Stimulated activated CD4-positive, alpha-beta T cell treated with anti-CD3 and anti-CD28 coated beads, Interleukin-15, amount 100 ng/mL, for 1 hour (primary cell): ENCODE data around the gene ACRV1.

Experiments
- DNase-seq, 2 donors: peaks; one replicate each; pipeline ENCODE4 v3.0.0-alpha.2; 2020; ENCODE audit warnings: low read depth in 1 of 2, low spot score in 1 of 2

The ACRV1 gene

GRCh38 chr11:125662689-125663088, 18.0 kb downstream of the ACRV1 start:
- no peak for DNase-seq

GRCh38 chr11:125649465-125650166, 31.0 kb downstream of the ACRV1 start:
- no peak for DNase-seq

DNA sequence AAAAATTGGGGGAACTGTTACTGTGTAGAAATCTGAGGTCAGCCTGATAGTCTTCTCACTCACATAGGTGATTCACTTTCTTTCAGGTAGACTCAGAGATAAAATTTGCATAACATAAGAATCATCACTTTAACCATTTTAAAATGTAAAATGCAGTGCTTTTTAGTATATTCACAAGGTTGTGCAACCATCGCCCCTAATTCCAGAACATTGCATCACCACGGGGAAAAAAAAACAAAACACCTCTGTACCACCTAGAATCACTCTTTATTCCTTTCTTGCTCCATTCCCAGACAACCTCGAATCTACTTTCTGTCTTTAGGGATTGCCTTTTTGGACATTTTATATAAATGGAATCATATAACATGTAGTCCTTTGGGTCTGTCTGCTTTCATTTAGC, 34.8 kb downstream of the ACRV1 start:
- DNase-seq = no peak

DNA sequence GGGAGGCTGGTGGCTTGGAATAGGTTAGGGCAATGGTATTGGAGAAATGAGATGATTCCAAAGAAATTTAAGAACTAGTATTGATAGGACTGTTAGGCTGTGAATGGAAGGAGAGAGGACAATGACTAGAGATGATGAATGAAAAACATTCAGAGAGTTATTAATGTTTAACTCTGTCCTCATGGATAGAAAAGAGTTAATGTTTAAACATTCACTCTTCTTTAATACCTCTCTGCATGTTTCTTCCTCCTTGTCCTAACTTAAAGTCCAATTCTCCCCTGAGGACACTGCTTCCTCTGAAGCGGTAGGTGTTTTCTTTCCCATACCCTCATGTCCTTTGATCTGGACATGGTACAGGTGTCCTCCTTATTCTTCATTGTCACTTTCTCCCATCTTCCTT, 42.3 kb downstream of the ACRV1 start:
- DNase-seq = no peak

DNA sequence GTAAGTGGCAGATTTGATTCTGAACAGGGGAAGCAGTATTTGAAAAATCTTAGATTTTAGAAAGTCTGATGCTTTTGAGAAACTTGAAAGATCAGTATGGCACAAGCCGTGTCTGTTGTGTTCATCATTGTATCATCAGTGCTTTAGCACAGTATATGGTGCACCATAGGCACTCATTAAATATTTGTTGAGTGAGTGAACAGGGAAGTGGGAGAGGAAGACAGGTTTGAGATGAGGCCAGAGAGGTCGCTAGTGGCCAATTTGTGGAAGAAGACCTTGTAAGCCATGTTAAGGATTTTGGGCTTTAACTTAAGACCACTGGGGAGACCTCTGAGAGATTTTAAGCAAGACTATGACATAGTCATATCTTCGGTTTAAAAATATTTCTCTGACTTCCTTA, 42.8 kb downstream of the ACRV1 start:
- DNase-seq = no peak

GRCh38 chr11:125627236-125627910, 53.3 kb downstream of the ACRV1 start:
- DNase-seq = no peak

DNA sequence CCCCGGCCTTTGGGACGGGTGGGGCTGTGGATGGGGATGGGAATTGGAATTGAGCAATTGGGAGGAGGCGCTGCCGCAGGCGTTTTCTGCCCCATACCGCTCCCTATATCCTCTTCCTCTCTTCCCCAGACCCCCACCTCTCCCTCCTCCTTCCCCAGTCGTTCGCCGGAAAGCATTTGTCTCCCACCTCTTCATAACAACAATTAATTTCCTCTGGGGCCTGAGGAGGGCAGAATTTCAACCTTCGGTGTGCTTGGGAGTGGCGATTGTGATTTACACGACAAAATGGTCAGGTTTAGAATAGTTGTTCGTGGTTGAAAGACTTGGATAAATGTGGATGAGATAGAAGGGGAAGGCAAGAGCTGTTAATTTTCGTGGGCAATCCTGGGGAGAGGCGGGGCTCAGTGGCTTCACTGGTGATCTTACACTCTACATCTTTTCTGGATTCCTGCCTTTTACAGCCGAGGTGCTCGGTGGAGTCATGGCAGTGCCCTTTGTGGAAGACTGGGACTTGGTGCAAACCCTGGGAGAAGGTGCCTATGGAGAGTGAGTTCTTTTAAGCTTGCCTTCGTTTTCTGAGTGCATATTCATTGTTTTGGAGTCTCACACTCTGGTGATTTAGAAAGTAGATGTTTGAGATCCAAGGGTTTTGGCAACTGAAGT, 54.2 kb downstream of the ACRV1 start:
- DNase-seq = no peak

DNA sequence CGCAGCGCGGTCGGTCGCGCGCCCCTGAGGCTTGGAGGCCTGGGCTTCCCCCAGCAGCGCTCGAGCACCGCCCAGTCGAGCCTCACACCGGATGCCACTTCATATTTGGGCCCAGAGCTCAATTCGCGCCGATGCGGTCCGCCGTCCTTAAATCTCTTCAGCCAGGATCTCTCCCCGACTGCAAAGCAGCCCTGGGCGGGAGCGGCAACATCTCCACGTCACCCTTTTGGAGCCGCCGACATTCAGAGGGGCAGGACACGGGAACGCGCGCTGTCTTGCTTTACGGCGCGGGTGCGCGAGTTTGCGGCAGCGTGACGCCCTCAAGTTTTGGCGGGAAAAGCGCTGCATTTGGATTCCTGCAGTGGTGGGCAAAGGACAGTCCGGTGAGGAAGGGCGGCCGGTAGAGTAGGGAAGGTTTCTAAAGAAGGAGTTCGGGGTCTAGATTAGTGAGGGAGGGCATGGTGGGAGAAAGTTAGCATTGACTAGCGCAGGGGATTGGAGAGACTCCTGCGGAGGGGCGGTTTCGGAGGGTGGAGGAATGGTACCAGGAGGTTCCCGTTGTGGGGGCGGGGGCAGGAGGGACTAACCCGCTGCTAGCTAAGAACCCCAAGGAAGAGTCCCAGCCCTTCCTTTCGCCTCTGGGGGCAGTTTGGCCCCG, 54.9 kb downstream of the ACRV1 start:
- peak; percentile 66 to 78 for DNase-seq

GRCh38 chr11:125625225-125625629, 55.4 kb downstream of the ACRV1 start:
- DNase-seq = no peak

GRCh38 chr11:125624756-125625213, 55.9 kb downstream of the ACRV1 start, which contains the start of gene CHEK1:
TSS of gene CHEK1 (plus strand) at chr11:125625163. CDS start at chr11:125626769, 1,606 bp downstream.
- no peak for DNase-seq

DNA sequence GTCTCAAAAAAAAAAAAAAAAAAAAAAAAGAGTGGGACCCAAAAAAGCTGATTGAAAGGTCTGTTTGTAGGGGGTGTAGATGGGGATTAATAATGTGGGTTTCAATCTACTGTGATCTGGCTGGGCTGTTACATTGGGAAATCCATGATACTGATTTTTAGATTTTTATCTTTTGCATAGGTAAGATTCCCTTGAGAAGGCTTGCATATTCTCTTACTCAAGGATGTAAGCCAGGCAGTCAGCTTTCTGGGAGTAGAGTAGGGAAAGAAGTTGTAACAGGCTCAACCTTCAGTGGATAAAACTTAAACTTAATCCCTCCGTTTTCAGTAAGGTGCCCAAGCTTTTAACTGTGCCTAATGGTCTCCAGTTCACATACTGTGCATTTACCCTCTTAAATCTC, 57.6 kb downstream of the ACRV1 start:
- DNase-seq = no peak

DNA sequence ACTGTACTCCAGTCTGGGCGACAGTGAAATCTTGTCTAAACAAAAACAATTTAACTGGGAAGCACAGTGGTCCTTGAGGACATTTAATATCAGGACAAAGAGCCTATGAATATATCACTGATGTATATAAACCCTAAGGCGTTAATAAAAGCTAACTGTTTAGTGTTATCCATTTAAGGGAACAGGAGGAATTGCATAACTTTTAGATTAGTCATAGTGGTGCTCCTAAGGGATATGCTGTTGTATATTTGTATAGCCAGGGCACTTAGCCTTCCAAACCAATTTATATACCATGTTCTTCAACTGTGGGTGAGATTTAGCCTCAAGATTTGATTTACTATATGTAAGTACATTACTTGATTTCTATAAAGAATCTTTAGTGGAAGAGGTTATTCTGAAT, 58.7 kb downstream of the ACRV1 start:
- DNase-seq = no peak
